A549 treated with Mapracorat at 1 μM for 4 hours (cell line): ENCODE data around the gene WFS1. TPM values are rescaled to one million over a fixed set of nuclear protein-coding genes. Genes with fewer than 3 reads are reported as not detected.

Experiments used
- total RNA-seq: library from RNA; stranded (reverse); fragments of 200-300 nt; extraction: Qiagen RNA extraction; gene quantifications from 5 replicates; pipeline ENCODE4 v1.2.3, GENCODE V29; 2022

WFS1 gene
- 10.0 to 14.2 TPM (median 13.5 TPM) in 5 replicates for total RNA-seq

DNA sequence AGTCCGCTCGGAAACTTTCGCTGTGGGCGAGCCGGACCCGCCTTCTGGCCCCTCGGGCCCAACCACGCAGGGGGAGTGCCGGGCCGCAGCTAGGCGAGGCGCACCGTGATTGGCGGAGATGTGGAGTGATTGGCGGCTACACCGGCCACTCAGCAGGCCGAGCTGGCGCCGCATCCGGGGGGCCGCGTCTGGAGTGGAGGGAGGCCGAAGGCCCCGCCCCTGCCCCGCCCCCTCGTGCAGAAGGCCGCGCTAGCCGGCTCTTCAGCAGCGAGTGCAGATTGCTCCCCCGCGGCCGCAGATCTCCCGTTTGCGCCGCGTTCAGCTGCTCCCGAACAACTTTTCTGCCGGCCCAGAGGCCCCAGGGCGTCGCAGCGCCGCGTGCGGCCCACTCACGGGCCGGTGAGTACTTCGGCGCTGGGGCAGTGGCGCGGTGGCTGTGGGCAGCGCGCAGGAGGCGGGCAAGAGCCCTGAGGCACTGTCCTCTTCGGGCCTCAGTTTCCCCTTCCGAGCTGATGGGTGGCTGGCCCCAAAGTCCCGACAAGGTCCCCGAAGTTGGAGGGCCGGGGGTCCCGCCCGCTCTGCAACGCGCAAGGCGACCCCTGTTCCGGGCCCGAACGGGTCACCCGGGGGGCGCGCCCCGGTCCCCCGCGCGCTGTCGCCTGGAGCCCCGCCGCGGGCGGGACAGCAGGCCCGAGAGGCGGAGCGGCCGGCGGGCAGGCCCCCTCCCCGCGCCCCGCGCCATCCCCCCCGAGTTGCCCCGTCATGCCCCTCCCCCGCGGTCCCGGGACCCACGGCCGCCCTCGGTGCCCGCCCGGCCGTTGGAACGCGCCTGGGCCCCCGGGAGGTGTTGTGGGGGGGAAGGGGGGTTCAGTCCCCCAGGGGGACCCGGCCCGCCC, at the start of gene WFS1:
Gene WFS1 (plus strand): TSS at position 235 of the 896 bp plus-strand sequence. CDS start 7,606 bp downstream, outside the sequence.

Other genes with a start within 250 kb of the WFS1 start
- 0.06 TPM in 1 of 5 replicates, not detected in the others for gene JAKMIP1, start 69.3 kb upstream of the WFS1 start, total RNA-seq
- gene PPP2R2C, start 202.8 kb downstream of the WFS1 start, total RNA-seq: 25.5 to 36.4 TPM (median 35.9 TPM) in 5 replicates